ENCODE results near the gene TTC28.

TTC28 gene

GRCh38 chr22:27995801-27996528, 683.7 kb downstream of the TTC28 start:
- no peak for DNase-seq

GRCh38 chr22:27994481-27995331, 684.9 kb downstream of the TTC28 start:
- DNase-seq, result no peak

- DNase-seq, result no peak
Observed at GRCh38 chr22:27993774-27994350, 685.8 kb downstream of the TTC28 start.

GRCh38 chr22:27993201-27993635, 686.4 kb downstream of the TTC28 start:
- no peak for DNase-seq

GRCh38 chr22:27992294-27993165, 687.1 kb downstream of the TTC28 start:
- no peak for DNase-seq

GRCh38 chr22:27991586-27992293, 687.9 kb downstream of the TTC28 start:
- no peak for DNase-seq

- DNase-seq, result peak; percentile 7
Observed at GRCh38 chr22:27990879-27991278, 688.8 kb downstream of the TTC28 start.

- DNase-seq, result no peak
Observed at GRCh38 chr22:27990451-27990840, 689.2 kb downstream of the TTC28 start.

- DNase-seq, result no peak
Observed at GRCh38 chr22:27989758-27990450, 689.7 kb downstream of the TTC28 start.

GRCh38 chr22:27988704-27989103, 690.9 kb downstream of the TTC28 start:
- DNase-seq, result no peak

- DNase-seq, result peak; percentile 58
Observed at GRCh38 chr22:27987557-27987956, 692.1 kb downstream of the TTC28 start.

- no peak for DNase-seq
Observed at GRCh38 chr22:27986937-27987336, 692.7 kb downstream of the TTC28 start.

- no peak for DNase-seq
Observed at GRCh38 chr22:27986459-27986858, 693.2 kb downstream of the TTC28 start.

- DNase-seq, result no peak
Observed at GRCh38 chr22:27985323-27986275, 694.0 kb downstream of the TTC28 start.

GRCh38 chr22:27984723-27985122, 694.9 kb downstream of the TTC28 start:
- no peak for DNase-seq

GRCh38 chr22:27984001-27984695, 695.5 kb downstream of the TTC28 start:
- no peak for DNase-seq

GRCh38 chr22:27983361-27983791, 696.3 kb downstream of the TTC28 start:
- no peak for DNase-seq

- DNase-seq, result no peak
Observed at GRCh38 chr22:27982630-27983180, 696.9 kb downstream of the TTC28 start.

GRCh38 chr22:27982106-27982505, 697.5 kb downstream of the TTC28 start:
- DNase-seq, result no peak
